Measurements from ENCODE around the gene KCTD6. TPM values are rescaled to one million over a fixed set of nuclear protein-coding genes. Genes with fewer than 3 reads are reported as not detected.

KCTD6 gene
- total RNA-seq, 2 donors from 2014 or later, result 9.5 to 10.6 TPM

GRCh38 chr3:58508437-58508836 is 16.5 kb downstream of the KCTD6 start:
- DNase-seq (ENCODE audit: low spot score), result no peak
- Histone ChIP-seq H3K27ac (no peak overlapping the region), H3K36me3 (peaks cover 60% of the 10 kb centered on the region), H3K4me3 (no peak overlapping the region), H3K4me1 (no peaks in the 10 kb centered on the region), H3K9me3 (no peaks in the 10 kb centered on the region), H3K27me3 (no peaks in the 10 kb centered on the region)
- no peak for TF ChIP-seq CTCF (IDR thresholded peaks at IDR 0.05)

- H3K27ac ChIP-seq, result no peak overlapping the region
- no peaks in the 10 kb centered on the region for H3K27me3 ChIP-seq
- DNase-seq (ENCODE audit: low spot score), result no peak
- H3K9me3 ChIP-seq, result no peaks in the 10 kb centered on the region
- TF ChIP-seq CTCF (IDR thresholded peaks at IDR 0.05), result no peak
- H3K36me3 ChIP-seq, result peaks cover 59% of the 10 kb centered on the region
- H3K4me3 ChIP-seq, result no peak overlapping the region
- H3K4me1 ChIP-seq, result no peaks in the 10 kb centered on the region
These were observed 22.5 kb downstream of the KCTD6 start for GRCh38 chr3:58514405-58514804.

GRCh38 chr3:58518291-58518789 is 26.4 kb downstream of the KCTD6 start:
- no peaks in the 10 kb centered on the region for H3K27me3 ChIP-seq
- TF ChIP-seq CTCF (IDR thresholded peaks at IDR 0.05), result no peak
- no peaks in the 10 kb centered on the region for H3K9me3 ChIP-seq

GRCh38 chr3:58519668-58520402 is 27.9 kb downstream of the KCTD6 start:
- Histone ChIP-seq H3K27ac (no peak overlapping the region), H3K36me3 (peaks cover 76% of the 10 kb centered on the region), H3K27me3 (no peaks in the 10 kb centered on the region), H3K4me1 (no peaks in the 10 kb centered on the region), H3K4me3 (no peak overlapping the region), H3K9me3 (no peaks in the 10 kb centered on the region)
- DNase-seq (ENCODE audit: low spot score), result no peak
- TF ChIP-seq CTCF (IDR thresholded peaks at IDR 0.05), result no peak

More at GRCh38 chr3:58518291-58518789, 26.4 kb downstream of the KCTD6 start:
- Histone ChIP-seq H3K4me1 (no peaks in the 10 kb centered on the region), H3K27ac (no peak overlapping the region), H3K36me3 (peaks cover 74% of the 10 kb centered on the region), H3K4me3 (no peak overlapping the region)
- DNase-seq (ENCODE audit: low spot score), result peak; percentile 5

- TF ChIP-seq CTCF (IDR thresholded peaks at IDR 0.05), result no peak
- no peak overlapping the region for H3K27ac ChIP-seq
- H3K4me1 ChIP-seq, result no peaks in the 10 kb centered on the region
- no peak overlapping the region for H3K4me3 ChIP-seq
- H3K27me3 ChIP-seq, result no peaks in the 10 kb centered on the region
- DNase-seq (ENCODE audit: low spot score), result no peak
- no peaks in the 10 kb centered on the region for H3K9me3 ChIP-seq
- peaks cover 74% of the 10 kb centered on the region for H3K36me3 ChIP-seq
These were observed 28.8 kb downstream of the KCTD6 start for GRCh38 chr3:58520403-58521335.
